Glomerular visceral epithelial cell (primary cell): ENCODE data around the gene ILK.

Experiments
- DNase-seq: peaks from one replicate; pipeline ENCODE4 v3.0.0-alpha.2; 2016; ENCODE audit errors: extremely low spot score

The ILK gene

GRCh38 chr11:6621711-6622211 is 18.2 kb downstream of the ILK start:
- no peak for DNase-seq

DNA sequence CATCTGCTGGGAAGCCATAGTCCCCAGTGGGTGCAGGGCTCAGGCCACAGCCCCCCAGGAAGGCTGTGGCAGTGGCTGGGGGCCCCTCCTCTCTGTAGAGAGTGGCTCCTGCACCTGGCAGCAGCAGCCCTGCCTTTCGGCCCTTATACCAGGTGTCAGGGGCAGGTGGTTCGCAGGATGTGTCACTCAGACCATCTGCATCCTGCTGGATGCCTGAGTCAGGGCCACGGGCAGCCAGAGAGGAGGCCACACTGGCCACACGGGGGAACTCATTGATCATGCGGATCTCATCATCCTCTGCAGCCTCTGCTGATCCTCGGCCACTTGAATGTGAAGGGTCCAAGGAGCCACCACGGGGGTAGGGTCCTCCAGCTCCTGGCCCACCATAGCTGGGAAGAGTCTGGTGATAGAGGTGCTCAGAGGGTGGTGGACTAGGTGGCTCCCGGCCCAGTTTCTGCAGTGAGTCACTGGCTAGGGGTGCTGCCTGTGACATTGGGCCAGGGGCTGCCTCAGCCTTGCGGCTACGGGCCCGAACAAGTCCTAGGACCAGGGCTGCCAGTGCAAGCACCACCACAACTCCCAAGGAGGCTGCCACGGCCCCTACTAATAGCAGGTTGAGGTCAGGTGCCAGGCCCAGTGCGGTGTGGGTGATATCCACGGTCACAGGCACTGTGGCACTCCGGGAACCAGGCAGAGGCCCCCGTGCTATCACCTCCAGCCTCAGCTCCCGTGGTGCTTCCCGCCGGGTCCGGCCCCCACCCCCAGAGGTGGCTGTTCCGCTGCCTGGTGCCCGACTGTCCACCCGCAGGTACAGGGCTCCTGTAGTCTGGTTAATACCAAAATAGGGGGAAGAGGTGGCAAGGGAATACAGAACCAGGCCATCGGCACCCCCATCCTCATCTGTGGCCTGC is 18.9 kb downstream of the ILK start:
- no peak for DNase-seq

GRCh38 chr11:6623391-6624363 is 20.1 kb downstream of the ILK start:
- no peak for DNase-seq

DNA sequence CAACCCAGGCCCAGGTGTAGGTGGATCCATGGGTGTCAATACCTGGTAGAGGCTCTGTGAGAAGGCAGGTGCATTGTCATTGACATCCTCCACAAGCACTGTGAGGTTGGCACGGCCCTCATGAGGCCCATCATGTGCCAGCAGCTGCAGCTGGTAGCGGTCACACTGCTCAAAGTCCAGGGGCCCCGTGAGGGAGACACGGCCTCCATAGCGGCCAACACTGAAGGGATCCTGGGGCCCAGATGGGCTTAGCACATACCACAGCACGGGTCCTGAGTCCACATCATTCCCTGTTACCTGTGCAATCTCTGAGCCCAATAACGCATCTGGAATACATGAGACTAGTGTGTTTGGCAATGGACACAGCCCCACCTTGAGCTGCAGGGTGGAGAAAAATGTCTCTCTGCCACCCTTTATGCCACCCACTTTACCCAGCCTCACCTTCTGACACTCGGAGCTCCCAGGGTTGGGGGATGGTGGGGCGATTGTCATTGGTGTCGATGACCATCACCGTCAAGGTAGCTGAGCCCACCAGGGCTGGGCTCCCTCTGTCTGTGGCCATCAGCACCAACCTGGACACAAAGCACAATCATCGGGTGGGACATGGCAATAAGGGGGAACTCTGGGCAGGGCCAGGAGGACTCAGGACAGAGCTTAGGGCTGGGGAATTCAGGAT is 21.7 kb downstream of the ILK start:
- no peak for DNase-seq

DNA sequence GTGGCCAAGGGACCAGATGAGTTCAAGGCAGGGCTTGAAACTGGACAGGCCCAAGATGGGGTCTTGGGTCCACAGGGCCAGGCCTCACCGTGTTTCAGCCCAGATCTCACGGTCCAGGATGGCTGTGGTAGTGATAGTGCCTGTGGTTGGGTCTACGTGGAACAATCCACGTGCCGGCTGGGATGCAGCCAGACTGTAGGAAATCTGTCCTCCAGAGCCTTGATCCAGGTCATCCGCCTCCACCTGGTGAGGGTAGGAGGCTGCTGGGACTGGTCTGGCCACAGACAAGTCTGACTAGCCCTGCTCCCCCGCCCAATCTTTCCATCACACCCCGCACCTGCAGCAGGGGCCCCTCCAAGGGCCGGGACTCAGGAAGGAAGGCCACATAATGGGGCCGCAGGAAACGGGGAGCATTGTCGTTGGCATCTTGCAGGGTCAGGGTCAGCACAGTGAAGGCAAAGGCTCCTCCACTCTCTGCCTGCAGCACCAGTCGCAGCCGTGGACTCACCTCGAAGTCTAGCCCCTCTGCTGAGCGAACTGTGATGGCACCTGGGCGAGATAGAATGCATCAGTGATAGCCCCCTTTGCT is 22.4 kb downstream of the ILK start:
- no peak for DNase-seq

DNA sequence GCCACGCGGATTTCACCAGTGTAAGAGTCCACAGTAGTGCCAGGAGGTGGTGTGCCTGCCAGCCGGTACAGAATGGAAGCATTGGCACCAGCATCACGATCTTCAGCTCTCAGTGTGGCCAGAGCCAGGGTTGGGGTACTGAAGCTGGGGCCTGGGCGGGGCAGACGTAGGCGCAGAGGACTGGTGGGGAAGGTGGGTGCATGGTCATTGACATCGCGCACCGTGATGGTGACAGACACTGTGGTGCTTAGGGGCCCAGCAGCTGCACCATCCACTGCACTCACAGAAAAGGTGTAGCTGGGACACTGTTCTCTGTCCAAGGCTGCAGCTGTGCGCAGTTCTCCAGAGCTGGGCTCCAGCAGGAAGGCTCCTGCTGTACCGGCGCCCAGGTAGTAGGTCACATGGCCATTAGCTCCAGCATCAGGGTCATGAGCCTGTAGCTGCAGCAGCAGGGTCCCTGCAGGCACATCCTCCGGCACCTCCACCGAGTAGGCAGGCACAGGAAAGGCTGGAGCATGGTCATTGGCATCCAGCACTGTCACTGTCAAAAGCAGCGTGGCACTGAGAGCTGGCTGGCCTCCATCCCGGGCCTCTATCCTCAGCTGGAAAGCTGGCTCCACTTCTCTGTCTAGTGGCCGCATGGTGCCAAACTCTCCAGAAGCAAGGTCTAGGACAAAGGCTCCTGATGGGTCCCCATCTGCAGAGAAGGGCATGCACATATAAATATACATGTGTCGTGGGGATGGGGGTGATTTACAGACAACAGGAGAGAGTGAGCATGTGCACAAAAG is 23.6 kb downstream of the ILK start:
- no peak for DNase-seq

GRCh38 chr11:6627762-6628241 is 24.2 kb downstream of the ILK start:
- no peak for DNase-seq

- DNase-seq = no peak
These were observed 25.0 kb downstream of the ILK start for GRCh38 chr11:6628526-6628925.

DNA sequence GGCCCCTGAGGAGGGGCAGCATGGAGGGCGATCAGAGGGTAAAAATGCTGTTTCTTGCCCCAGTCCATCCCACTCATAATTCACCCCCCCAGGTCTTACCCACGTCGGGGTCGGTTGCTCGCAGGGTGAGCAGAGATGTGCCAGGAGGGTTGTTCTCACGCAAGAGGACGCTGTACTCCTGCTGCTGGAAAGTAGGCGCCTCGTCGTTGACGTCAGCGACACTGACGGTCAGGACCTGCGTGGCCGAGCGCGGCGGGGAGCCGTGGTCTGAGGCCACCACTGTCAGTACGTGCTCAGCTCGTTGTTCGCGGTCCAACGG is 26.0 kb downstream of the ILK start:
- DNase-seq = no peak

DNA sequence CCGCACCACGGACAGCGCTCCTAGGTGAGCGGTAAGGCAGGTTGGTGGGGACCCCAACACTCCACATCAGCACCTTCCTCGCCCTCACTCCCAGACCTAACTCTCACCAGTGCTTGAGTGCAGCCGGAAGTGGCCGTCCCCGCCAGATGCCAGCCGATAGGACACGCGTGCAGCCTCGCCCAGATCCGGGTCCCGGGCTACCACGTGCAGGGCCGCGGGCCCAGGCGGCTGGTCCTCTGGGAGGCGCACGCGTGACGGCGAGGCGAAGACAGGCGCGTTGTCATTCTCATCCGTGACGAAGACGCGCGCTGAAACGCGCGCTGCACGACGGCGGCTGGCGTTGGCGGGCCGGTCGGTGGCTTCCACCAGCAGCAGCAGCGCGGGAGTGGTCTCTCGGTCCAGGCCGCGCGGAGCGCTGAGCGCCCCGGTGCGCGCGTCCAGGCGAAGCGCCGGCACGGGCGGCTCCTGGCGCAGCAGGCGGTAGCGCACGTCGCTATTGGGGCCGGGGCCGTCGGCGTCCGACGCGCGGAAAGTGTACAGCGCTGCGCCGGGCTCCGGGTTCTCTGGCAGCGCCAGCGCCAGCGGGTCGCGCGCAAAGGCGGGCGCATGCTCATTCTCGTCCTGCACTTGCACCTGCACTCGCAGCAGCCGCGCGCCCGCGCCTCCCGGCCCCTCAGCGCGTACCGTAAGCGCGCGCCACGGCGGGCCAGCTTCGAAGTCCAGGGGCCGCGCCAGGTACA is 26.5 kb downstream of the ILK start:
- no peak for DNase-seq

DNA sequence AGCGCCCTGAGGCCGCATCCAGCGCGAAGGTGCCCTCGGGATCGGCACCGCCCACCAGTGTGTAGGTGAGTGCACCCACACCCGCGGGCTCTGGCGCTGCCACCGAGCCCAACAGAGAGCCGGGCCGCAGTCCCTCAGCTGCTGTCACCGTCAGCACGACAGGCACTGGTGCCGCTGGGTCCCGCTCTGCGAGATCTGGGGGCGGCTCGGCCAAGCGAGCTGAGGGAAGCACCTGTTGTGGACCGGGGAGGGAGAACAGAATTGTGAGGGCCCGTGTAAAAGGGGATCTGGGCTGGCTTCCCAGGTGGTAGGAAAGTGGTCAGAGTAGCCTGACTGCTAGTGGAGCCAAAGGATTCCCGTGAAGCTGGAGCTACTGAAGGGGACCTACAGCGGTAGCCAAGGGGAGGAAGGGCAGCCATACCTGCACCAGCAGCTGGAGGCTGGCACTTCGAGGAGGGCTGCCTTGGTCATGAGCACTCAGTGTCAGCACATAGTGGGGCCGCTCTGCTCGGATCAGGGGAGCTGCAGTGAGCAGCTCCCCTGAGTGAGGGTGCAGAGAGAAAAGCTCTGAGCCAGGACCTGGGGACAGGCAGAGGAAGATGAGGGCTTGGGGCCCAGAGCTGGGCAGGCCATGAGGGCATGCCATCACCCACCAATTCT is 27.2 kb downstream of the ILK start:
- DNase-seq = no peak

GRCh38 chr11:6631361-6631890 is 27.9 kb downstream of the ILK start:
- no peak for DNase-seq

DNA sequence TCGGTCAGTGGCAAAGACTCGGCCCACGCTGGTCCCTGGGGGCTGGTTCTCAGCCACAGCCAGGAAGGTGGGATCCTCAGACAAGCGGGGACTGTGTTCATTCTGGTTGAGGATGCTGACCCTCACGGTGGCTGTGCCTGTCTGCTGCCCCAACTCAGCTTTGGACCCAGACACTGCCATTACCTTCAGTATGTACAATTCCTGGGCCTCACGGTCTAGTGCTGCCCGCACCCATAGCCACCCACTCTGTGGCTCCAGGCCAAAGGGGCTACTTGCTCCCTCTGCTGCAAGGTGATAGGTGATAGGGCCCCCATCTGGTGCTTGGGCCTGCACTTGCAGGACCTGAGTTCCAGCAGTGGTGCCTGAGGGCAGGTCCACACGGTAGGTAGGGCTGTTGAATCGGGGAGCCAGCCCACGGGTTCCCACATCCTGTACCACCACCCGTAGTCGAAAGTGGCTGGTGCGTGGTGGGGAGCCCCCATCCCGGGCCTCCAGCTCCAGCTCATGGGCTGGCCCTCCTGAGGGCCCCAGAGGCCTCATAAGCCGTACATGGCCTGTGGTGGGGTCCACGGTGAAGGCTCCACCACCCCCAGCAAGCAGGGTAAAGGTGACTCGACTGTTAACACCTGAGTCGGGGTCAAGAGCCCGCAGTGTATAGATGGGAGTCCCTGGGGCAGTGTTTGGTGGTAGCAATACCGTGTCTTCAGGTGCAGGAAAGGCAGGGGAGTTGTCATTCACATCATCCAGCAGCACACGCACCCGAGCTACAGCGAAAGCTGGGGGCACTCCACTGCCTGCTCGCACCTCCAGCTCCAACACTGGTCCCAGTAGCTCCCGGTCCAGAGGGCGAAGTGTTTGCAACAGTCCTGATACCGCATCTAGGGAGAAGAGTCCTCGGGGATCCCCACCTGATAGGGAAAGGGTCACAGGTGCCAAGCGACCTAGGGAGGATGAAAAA is 28.8 kb downstream of the ILK start:
- no peak for DNase-seq

DNA sequence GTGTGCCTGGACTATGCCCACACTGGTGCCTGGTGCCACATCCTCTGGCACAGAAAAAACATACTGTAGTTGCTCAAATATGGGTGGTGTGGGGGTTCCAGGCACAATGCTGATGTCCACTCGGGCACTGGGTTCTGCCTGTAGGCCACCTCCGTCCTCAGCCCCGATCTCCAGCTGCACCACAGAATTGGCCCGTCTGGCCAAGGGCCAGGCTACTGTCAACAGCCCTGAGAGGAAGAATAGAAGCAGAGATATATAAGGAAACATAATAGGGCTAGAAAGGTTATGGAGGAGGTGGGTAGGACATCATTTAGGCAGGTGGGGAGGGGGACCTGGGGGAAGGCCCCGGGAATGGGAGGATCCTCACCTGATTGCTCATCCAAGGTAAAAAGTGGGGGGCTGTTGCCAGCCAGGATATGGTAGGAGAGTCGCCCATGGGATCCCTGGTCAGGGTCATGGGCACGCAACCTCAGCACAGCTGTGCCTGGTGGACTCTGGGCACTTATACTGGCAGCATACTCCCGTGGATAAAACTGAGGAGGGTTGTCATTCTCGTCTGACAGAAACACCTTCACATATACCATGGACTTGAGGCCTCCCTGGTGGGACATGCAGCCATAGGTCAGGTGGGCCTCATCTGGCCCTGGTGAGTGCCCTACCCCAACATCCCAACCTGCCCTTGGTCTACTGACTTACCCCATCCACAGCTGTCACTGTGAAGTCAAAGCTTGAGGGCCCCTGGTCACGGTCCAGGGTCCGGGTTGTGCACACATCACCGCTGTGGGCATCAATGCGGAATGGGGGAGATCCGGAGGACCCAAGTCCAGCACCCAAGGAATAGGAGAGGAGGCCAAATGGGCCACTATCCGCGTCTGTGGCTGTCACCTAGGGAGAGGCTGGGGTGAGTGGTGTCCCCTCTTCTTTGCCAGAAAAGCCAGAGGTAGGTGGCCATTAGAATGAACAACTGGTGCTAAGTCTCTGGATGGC is 30.1 kb downstream of the ILK start:
- DNase-seq = no peak

- DNase-seq = no peak
These were observed 31.0 kb downstream of the ILK start for GRCh38 chr11:6634534-6634933.

GRCh38 chr11:6635082-6635932 is 31.7 kb downstream of the ILK start:
- DNase-seq = no peak
